Activated CD8-positive, alpha-beta memory T cell treated with anti-CD3 and anti-CD28 coated beads, Interleukin-2, amount 50 U/mL, for 48 hours (primary cell): Measurements from ENCODE around the gene SPTBN2.

Experiments
- DNase-seq: peaks from one replicate; pipeline ENCODE4 v3.0.0-alpha.2; 2020

SPTBN2 gene

GRCh38 chr11:66723693-66724092, 5.3 kb downstream of the SPTBN2 start:
- no peak for DNase-seq

GRCh38 chr11:66722745-66723651, 6.0 kb downstream of the SPTBN2 start:
- DNase-seq: no peak

- no peak for DNase-seq
Measured at GRCh38 chr11:66721939-66722338, 7.1 kb downstream of the SPTBN2 start.

- DNase-seq: no peak
Measured at GRCh38 chr11:66720899-66721470, 8.0 kb downstream of the SPTBN2 start.

DNA sequence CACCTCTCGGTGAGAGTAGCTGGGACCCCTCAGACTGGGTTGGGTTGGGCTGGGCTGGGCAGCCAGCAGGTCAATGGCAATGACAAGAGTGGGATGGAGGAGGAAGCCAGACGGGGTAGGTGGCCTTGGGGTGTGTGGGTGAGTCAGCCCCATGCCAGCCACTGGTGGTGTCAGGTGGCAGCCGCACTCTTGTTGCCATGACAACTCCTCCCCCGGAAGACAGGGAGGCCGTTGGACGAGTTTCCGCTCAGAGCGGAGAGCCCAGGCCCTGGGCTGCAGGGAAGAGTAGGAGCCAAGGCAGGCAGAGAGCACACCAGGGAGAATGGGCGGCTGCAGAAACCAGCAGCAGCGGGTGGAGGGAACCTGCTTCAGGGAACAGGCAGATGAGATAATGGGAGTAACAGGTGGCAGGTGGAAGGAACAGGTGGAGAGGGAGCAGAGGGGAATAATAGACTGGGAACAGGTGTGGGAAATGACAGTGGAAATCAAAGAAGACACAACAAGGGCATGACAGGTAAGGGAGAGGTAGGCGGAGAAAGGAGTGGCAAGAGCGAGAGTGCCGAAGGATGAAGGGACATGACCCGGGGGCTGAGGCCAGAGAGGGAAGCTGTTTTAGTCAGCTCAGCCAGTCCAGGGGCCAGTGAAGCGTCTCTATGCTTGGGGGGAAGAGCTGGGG, 8.7 kb downstream of the SPTBN2 start:
- peak; percentile 72 for DNase-seq

GRCh38 chr11:66719111-66719872, 9.7 kb downstream of the SPTBN2 start:
- DNase-seq: no peak

DNA sequence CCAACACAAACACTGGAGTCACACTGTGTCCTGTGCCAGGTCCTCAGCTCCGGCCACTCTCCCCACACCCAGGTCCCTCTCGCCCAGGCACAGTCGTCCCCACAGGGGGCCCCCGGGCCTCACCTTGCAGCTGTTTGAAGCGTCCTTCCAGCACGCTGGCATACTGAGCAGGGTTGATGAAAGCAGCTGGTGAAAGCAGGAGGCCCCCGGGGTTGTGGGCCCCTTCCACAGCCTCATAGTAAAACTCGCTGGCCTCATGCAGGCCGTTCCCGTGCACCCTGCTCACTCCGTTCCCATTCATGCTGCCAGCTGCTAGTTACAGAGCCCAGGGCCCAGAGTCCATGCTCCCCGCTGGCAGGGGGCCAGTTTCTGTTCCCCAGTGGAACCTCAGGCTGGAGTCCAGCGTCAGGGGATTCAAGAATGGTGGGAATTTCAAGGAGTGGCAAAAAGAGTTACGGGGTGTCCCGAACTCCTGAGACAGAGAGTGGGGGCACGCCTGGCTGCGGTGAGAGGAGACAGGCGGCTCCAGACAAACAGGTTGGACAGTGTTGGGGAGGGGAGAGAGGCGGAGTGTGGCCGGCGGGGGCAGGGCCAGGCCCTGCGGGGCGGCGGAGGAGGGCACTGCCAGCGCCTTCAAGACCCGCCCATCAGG, 10.6 kb downstream of the SPTBN2 start:
- no peak for DNase-seq

DNA sequence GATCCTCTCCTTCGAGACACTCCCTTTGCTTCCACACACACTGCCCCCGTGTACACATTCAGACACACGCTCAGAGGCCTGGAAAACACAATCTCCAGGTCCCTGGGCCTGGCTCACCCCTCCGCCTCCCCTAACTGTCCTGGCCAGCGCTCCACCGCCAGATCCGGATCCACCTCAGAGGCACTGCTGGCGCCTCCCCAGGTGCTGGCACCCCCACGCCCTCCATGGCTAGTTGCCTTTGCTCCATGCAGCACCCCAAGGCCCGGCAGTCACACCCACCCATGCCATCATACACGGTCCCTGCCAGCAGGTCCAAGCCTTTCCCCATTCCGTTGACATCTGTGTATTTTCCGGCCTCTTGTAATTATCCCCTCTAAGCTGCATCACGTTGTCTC, 11.1 kb downstream of the SPTBN2 start:
- DNase-seq: no peak

DNA sequence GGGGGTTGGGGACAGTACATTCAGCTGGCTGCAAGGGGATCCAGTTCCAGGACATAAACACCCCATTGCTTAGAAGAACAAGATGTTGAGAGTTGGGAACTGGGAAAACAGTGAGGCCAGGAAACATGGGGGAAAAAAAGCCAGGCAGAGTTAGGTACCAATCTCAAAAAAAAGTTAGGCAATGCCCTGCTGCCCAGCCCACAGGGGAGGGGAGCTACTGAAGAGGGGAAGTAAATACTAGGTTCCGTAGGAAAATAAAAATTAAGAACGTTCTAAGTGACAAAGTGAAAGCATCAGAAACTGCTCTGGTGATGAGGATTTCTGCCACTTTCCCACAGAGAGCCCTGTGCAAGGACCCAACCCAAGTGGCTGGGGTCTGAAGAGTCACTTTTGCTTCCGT, 12.0 kb downstream of the SPTBN2 start:
- DNase-seq: no peak

DNA sequence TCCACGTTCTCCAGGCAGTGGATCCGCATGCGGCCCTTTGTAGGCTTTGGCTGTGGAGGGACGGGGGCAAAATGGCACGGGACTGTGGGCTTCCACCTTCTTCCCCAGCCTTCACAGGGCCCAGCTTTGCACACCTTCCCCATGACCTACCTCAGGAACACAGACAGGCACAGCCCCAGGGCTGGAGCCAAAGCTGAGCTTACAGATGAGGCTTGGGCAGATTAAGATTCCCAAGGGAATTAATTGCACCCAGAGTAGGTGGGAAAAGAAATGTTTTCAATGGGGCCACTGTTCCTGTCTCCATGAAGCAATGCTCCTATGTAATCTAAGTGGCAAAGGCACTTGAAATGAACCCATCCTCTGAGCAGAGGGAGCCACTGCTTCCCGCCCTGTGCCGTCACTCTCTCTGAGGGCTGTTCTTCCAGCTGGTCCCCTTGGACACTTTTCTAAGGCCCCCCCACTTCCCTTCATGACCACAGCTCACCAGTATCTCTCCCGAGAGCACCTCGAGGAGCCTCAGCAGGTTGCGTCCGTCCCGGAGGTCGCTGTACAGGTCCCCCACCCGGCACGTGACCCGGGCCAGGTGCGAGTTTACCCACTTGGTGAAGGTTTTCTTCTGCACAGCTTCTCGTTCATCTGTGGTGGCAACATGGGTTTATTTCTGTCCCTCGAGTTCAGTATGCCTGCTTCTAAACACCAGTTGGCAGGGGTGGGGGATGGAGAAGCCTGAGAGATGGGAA, 13.5 kb downstream of the SPTBN2 start:
- DNase-seq: no peak

- no peak for DNase-seq
Measured at GRCh38 chr11:66713746-66714480, 15.1 kb downstream of the SPTBN2 start.

DNA sequence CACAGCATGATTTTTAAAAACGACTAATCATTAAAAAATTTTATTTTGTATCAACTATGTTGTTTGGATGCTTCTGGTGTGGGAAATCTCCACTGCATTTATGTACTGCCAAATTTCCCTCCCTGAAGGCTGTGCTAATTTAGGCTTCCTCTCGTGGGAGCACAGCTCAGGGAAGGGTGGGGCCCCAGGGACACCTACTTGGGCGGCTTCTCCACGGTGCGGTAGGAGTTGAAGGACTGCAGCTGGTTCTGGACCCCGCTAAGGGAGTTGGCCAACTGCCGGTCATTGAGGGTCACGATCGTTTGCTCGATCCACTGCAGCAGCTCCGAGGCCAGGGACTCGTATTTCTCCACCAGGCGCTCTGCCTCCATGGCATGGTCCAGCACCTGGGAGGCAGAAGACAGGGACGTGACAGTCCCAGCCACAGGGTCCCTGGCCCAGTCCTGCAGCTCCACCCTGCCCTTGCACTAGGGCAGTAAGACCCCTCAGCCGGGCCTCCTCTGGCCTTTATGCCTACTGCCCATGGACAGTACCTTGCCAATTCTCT, 18.6 kb downstream of the SPTBN2 start:
- DNase-seq: no peak

GRCh38 chr11:66708701-66709100, 20.3 kb downstream of the SPTBN2 start:
- no peak for DNase-seq

- no peak for DNase-seq
Measured at GRCh38 chr11:66708094-66708493, 20.9 kb downstream of the SPTBN2 start.

GRCh38 chr11:66707486-66707885, 21.5 kb downstream of the SPTBN2 start:
- no peak for DNase-seq

DNA sequence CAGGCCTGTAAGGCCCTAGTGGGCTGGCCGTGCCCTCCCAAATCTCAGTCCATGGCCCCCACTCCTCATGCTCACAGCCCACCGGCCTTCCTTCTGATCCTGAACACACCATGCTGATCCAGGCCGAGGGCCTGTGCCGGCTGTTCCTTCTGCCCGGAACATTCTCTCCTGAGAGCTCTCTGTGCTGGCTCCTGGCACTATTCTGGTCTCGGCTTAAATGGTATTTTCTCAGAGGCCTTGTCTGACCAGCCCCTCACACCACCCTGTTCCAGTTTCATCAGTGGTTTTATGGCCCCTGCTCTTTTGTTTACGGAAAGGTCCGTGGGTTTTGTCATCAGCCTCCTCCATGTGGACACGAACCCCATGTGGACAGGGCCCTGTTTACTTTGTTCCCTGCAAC, 22.0 kb downstream of the SPTBN2 start:
- DNase-seq: no peak

- no peak for DNase-seq
Measured at GRCh38 chr11:66705587-66706335, 23.3 kb downstream of the SPTBN2 start.

- DNase-seq: no peak
Measured at GRCh38 chr11:66704659-66705360, 24.2 kb downstream of the SPTBN2 start.
